ENCODE measurements around the gene DYNLT4. TPM values are rescaled to one million over a fixed set of nuclear protein-coding genes. Genes with fewer than 3 reads are reported as not detected.

The DYNLT4 gene
- total RNA-seq, 1 experiment from 2014 or later, result 0.54 TPM

- TF ChIP-seq EZH2 (IDR thresholded peaks at IDR 0.05; ENCODE audit: borderline replicate concordance, low read depth, low read length, poor library complexity, severe bottlenecking) (no peak), CTCF (conservative IDR thresholded peaks at IDR 0.05; ENCODE audit: low read depth, low read length) (no peak)
- Histone ChIP-seq H3K36me3 (ENCODE audit: insufficient read depth, low read length, poor library complexity, severe bottlenecking) (no peaks in the 10 kb centered on the region), H3K27ac (ENCODE audit: low read depth, low read length, poor library complexity, severe bottlenecking) (no peak overlapping the region), H3K4me1 (ENCODE audit: insufficient read depth, low read length, poor library complexity, severe bottlenecking) (peaks cover 6% of the 10 kb centered on the region), H3K9me3 (ENCODE audit: low read depth, low read length, poor library complexity, severe bottlenecking) (no peaks in the 10 kb centered on the region), H3K27me3 (replicated peaks; ENCODE audit: insufficient read depth, low read depth, low read length, poor library complexity) (no peaks in the 10 kb centered on the region), H3K4me3 (ENCODE audit: low read depth, low read length, poor library complexity, severe bottlenecking) (no peak overlapping the region)
- BruUV-seq (replicated peaks), result no TSS peak
- CTCF ChIA-PET, result no interaction called here
- POLR2A ChIA-PET (ENCODE audit: low non-redundant PET), result no interaction called here
- intact Hi-C loops (cut with micrococcal nuclease; ENCODE audit: unreplicated experiment), result no loop called here
- DNase-seq (ENCODE audit: low spot score), result no peak
These were observed 16.0 kb downstream of the DYNLT4 start for GRCh38 chr1:44790968-44791801.

- DNase-seq (ENCODE audit: low spot score), result no peak
- CTCF ChIA-PET, result no interaction called here
These were observed 18.9 kb downstream of the DYNLT4 start, which contains the start of gene BEST4 for GRCh38 chr1:44788120-44788860. BEST4 (minus strand) TSS chr1:44788170; CDS start chr1:44787705, 465 bp downstream.

More at GRCh38 chr1:44788120-44788860, 18.9 kb downstream of the DYNLT4 start, which contains the start of gene BEST4:
- BruUV-seq (replicated peaks), result no TSS peak
- POLR2A ChIA-PET (ENCODE audit: low non-redundant PET), result interaction anchor here (0.8 kb wide), 1 partner anchor 46 kb away, joined by 3 read pairs; no protein-coding TSS in a partner anchor
- no peak within 1 kb of the TSS for H3K4me3 ChIP-seq (ENCODE audit: low read depth, low read length, poor library complexity, severe bottlenecking)
- no peaks in the 10 kb centered on the region for H3K27me3 ChIP-seq (replicated peaks; ENCODE audit: insufficient read depth, low read depth, low read length, poor library complexity)
- intact Hi-C loops (cut with micrococcal nuclease; ENCODE audit: unreplicated experiment), result loop anchor here (5.0 kb wide), 1 partner anchor 224 kb away; the partner anchor contains the start of genes HECTD3 and UROD
- peaks cover 12% of the 10 kb centered on the region for H3K4me1 ChIP-seq (ENCODE audit: insufficient read depth, low read length, poor library complexity, severe bottlenecking)
- no peak within 1 kb of the TSS for H3K27ac ChIP-seq (ENCODE audit: low read depth, low read length, poor library complexity, severe bottlenecking)
- H3K36me3 ChIP-seq (ENCODE audit: insufficient read depth, low read length, poor library complexity, severe bottlenecking), result no peaks in the 10 kb centered on the region
- H3K9me3 ChIP-seq (ENCODE audit: low read depth, low read length, poor library complexity, severe bottlenecking), result no peaks in the 10 kb centered on the region
- TF ChIP-seq EZH2 (IDR thresholded peaks at IDR 0.05; ENCODE audit: borderline replicate concordance, low read depth, low read length, poor library complexity, severe bottlenecking) (no peak), CTCF (conservative IDR thresholded peaks at IDR 0.05; ENCODE audit: low read depth, low read length) (no peak)
